Measurements from ENCODE around the gene AHI1.
"Not testable (repeated sequence)": the region's sequence is repeated elsewhere in the genome, so short reads cannot be mapped to it uniquely, and the experiment has no call there.

AHI1 gene

DNA sequence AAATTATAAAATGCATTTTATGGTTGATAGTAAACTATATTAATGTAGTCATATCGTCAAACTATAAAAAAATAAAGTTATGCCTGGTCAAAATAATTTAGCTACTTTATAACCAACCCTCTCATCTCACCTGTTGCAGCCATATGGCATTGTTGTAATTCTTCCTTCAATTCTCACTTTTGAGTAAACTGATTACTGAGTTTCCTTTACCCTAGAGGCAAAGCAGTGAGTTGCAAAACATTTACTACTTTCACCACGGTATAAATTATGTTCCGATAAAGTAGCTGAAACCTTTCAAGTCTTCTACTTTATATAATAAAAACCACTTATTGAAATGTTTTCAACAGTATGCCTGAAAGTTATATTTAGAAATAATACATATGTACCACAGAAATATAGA lies 113.8 kb downstream of the AHI1 start:
- no peak for DNase-seq

DNA sequence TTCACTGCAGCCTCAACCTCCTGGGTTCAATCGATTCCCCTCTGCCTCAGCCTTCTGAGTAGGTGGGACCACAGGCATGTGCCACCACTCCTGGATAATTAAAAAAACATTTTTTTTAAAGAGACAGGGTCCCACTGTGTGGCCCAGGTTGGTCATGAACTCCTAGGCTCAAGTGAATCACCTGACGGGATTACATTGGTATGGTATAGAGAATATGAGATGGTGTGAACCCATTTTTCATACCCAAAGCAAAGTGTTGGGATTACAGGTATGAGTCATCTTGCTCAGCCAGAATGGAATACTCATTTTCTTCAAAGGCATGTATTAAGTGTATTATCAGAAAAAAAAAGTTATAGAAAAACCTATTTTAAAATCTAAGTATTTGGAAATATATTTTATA lies 114.2 kb downstream of the AHI1 start:
- DNase-seq = no peak

DNA sequence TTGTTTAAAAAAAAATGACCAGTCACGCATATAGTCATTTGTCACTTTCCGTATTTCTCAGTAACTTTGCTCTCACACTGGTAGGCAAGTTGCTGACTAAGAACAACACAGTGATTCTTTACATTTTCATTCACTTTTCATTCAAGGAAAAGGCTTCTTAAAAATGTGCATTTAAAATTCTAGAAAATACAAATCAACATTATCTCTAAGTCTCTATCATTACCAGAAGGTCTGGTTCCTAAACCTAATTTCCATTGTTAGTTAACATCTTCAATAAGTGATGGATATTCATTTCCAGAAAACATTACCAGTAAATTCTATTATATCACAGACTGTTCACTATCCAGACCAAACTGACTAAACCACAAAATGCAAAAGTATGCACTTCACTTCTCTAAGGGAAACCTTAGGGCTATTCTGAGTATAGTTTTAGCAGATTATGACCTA lies 115.3 kb downstream of the AHI1 start:
- no peak for DNase-seq

DNA sequence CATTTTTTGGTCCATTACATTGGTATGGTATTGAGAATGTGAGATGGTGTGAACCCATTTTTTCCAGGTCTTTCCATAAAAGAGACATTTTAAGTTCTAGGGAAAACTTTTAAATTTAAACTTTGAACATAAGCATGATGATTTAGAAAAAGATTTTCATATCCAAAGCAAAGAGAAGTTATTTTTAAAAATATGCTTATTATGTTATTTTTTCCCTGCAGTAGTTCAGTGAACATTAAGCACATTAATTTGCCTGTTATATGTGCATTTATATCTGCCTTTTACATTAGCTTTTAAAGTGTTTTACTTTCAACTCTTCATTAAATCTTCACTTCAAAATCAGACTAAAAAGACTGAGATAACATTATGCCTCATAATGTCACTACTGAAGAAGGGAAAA lies 116.7 kb downstream of the AHI1 start:
- DNase-seq = no peak

DNA sequence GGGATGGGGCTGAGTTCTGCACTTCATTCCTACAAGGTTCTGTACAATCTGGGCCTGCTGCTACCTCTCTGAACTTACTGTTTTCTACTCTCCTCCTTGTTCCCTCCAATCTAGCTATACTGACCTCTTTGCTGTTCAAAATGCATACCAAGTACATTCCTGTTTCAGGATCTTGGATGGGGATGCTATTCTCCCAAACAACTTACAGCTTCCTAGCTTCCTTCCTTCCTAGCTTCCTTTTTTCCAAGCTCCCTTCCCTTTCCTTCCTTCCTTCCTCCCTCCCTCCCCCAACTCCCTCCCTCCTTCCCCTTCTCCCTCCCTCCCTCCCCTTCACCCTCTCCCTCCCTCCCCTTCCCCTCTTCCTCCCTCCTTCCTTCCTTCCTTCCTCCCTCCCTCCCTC lies 117.9 kb downstream of the AHI1 start:
- DNase-seq = no peak

DNA sequence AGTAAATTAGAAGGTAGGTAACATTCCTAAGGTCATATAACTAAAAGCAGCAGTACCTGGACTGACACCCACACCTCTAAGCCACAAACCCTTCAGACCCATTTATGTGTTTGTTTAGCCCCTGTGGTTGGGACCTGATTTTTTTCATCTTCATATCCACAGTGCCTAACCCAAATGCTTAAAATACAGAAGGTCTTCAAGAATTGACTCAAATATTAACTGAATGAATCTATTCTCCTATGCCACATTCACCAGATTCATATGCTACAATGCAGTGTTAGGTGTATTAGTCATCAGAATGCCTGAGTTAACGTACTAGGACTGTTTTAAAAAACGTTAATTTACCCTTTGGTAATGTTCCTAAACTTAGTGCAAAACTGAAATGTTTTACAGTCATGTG lies 124.8 kb downstream of the AHI1 start:
- DNase-seq = no peak

DNA sequence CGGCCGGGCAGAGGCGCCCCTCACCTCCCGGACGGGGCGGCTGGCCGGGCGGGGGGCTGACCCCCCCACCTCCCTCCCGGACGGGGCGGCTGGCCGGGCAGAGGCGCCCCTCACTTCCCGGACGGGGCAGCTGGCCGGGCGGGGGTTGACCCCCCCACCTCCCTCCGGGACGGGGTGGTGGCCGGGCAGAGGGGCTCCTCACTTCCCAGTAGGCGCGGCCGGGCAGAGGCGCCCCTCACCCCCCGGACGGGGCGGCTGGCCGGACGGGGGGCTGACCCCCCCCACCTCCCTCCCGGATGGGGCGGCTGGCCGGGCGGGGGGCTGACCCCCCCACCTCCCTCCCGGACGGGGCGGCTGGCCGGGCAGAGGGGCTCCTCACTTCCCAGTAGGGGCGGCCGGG lies 133.9 kb downstream of the AHI1 start:
- not testable (repeated sequence) for DNase-seq

DNA sequence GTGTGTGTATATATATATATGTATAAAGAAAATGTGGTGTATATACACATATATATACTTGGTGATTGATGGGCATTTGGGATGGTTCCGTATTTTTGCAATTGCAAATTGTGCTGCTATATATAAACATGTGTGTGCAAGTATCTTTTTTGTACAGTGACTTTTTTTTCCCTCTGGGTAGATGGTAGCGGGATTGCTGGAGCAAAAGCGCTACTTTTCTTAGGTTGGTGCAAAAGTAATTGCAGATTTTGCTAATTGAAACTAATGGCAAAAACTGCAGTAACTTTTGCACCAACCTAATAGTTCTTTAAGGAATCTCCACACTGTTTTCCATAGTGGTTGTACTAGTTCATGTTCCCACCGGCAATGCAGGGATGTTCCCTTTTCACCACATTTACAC lies 135.4 kb downstream of the AHI1 start:
- no peak for DNase-seq

DNA sequence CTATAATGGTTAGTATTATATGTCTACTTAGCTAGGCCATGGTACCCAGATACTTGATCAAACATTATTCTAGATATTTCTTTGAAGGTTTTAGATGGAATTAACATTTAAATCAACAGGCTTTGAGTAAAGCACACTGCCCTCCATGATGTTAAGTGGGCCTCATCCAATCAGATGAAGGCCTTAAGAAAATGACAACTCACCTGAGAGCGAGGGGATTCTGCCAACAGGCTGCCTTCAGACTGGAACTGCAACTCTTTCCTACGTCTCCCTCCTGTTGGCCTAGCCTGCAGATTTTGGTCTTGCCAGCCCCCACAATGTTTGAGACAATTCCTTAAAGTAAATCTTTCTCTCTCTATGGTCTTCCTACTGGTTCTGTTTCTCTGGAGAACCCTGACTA lies 137.3 kb downstream of the AHI1 start:
- DNase-seq = no peak

DNA sequence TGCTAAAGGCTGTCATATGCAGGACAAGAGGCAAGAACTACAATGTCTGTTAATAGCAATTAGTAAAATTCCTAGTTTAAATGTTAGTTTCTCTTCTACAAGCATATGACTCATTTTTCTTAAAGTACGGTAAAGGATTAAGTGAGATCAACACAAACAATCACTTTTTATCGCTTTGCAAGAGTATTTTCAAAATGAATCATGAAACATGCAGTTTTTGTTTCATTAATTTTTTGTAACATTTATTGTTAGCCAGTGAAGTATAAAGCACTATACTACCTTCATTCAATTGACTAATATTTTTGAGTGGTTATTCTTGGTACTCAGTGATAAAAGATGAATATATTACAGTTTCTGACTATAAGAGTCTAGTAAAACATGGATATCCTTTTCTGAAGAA lies 138.6 kb downstream of the AHI1 start:
- no peak for DNase-seq

DNA sequence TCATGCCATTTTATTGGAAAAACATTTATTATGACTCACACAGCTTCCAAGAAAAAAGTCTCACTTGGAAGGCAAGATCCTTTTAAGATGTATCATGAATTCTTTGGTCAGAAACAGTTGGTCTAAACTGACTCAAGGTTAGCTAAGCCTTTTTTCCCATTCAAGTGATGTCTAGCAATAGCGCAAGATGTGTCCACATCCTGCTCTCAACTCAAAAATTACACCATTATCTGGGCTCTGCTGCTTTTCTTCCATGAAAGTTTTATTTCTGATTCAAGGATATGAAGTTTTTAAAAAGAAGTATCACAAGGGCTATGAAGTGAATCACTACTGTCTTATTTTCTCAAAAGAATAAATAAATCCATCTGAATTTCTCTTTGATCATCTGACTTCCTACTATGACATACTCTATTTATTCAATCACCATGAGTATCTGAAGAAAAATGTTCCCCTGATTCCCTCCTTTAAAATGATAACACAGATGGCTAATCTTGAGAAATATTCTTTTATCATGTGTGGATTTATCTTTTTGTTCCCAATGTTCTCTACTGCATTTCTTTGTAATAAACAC lies 139.2 kb downstream of the AHI1 start:
- no peak for DNase-seq

DNA sequence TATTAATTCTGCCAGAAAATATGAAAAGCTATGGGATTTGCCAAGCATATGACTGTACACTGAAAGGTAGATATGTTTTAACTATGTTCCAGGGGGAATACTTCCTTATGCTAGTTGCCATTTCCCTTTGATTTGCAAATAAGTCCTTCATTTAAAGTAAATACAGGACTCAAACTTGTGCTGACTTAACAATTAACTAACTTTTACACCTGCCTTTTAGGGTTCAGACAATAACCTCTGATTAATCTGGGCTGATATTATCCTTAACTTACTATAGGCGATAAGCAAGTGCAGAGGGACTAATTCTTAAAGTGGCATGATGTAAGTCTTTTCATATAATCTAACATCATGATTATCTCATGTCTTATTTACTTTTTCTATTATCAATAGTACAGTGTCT lies 143.1 kb downstream of the AHI1 start:
- no peak for DNase-seq

DNA sequence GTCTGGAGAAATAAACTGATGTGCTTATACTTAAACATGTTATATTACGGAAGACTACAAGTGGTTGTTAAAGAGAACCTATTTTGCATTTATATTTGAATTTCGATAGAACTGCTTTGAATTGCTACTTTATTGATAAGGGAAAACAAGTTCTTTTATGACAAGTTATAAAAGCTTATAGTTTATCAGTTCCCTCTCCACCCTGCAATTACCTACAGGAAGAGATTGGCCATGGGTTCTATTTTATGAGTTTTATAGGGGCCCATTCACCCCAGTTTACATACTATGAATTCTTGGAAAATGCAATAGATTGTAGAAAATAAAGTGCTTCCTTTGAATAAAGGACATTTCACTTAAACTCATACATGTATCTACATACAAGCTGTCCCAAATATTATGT lies 144.4 kb downstream of the AHI1 start:
- no peak for DNase-seq

DNA sequence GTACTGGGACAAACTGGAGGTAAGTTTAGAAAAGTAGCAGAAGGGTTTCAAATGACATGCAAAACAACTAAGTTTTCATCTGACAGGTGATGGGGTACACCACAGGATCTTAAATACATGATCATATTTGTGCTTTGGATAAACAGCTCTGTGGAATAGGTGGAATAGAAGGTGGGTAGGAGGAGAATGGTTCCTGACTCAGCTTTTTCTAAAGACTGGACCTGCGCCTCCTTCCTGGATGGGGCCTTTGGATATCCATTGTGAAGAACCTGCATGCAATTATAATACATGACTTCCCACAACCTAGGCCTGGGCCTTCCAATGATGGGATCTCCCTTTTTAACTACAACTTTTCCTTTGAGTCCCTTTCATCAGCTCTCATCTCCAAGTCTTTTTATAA lies 145.9 kb downstream of the AHI1 start:
- DNase-seq = no peak

DNA sequence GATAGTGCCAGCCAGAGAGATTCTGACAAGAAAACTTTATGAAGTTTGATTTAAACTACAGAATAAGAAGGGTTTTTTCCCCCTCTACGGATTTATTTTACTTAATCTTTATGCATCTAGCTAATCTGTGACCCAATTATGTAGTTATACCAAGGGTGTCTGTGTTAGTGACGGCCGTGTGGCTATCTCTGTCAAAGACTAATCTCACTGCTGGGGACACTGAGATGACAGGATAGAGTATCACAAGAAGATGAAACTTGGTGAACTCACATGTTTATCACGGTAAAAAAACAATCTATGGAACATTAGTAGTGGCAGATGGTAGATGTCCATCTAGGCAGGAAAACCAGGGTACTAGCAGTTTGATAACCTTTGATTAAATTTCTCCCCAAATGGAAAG lies 149.7 kb downstream of the AHI1 start:
- DNase-seq = no peak

DNA sequence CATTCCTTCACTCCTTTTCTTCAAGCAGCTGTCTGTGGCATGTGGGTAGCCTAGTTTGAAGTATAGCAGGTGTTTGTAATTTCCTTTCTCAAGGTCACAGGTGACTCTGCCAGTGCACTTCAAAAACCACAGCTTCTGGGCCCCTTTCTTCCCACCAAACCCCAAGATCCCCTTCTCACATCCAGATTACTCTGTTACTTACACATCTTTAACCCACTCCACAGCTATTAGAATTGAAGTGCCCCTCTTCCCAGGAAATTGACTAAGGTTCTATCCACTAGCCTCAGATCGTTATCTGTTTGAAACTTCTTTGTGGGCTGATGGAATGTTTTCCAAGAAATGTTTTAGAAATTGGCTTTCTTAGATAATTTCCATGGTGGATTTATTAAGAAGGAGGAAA lies 150.8 kb downstream of the AHI1 start:
- no peak for DNase-seq

DNA sequence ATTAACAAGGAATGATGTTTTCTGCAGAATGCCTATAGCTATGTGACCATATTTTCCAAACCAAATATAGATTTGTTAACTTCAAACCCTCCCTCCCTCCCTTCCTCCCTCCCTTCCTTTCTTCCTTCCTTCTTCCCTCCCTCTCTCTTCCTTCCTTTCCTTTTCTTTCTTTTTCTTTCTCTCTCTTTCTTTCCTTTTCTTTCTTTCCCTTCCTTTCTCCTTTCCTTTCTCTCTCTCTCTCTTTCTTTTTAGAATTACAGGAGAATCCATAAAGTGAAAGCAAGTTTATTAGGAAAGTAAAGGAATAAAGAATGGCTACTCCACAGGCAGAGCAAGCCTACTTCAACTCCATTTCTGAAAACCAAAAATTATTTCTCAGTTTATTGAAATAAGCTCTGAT lies 153.0 kb downstream of the AHI1 start:
- no peak for DNase-seq

DNA sequence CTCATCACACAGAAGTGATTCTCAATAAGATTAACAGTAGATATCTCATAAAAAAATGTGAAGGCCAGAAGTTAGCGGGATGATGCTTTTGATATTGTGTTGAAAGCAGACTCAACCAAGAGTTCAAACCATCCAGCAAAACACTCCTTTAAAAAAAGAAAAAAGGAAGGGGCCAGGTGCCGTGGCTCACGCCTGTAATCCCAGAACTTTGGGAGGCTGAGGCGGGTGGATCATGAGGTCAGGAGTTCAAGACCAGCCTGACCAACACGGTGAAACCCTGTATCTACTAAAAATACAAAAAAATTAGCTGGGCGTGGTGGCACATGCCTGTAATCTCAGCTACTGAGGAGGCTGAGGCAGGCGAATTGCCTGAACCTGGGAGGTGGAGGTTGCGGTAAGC lies 157.6 kb downstream of the AHI1 start:
- DNase-seq = not testable (repeated sequence)

DNA sequence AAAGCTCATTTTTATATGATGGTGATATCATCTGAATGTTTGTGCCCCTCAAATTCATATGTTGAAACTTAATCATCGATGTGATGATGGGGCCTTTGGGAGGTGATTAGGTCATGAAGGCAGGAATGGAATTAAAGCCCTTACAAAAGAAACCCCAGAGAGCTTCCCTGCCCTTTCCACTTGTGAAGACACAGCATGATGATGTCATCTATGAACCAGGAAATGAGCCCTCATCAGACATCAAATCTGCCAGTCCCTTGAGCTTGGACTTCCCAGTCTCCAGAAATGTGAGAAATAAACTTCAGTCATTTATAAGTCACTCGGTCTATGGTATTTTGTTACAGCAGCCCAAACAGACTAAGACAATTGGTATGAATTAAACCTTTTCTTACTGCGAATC lies 163.4 kb downstream of the AHI1 start:
- no peak for DNase-seq

DNA sequence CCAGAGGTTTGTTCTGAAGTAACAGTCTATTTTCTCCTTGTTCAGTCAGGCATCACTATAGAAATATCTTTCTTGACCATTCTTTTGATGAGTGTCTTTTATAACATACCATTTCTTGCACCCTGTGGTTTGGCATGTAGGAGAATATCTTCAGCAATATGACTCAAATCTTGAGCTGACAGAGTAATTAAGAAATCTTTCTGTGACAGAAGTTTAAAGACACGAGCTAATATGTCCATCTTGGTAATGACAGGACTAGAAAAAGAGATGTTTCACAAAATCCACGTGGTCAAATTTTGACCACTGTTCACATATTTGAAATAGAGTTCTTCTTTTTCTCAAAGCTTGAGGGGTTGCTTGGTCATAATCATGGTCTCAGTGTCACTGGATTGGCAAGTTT lies 166.5 kb downstream of the AHI1 start:
- no peak for DNase-seq

DNA sequence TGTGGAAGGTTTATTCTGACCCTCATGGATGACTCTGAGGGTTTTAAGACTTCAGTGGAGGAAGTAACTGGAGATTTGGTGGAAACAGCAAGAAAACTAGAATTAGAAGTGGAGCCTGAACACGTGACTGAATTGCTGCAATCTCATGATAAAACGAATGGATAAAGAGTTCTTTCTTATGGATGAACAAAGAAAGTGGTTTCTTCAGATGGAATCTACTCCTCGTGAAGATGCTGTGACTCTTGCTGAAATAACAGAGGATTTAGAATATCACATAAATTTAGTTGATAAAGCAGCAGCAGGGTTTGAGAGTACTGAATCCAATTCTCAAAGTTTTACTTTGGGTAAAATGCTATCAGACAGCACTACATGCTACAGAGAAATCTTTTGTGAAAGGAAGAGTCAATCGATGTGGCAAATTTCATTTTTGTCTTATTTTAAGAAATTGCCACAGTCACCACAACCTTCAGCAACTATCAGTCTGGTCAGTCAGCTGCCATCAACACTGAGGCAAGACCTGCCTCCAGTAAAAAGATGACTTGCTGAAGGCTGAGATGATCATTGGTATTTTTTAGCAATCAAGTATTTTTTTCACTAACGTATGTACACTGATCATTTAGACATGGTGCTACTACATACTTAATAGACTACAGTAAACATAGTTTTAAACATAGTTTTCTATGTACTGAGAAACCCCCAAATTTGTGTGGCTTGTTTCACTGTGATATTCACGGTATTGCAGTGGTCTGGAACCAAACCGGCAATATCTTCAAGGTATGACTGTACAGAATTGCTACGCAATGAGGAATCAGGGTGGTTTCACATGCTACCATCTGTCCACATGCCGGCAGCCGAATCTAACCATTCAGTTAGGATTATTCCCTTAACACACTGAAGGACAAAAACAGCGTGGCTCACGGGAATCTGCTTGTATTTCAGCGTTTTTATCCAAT lies 167.4 kb downstream of the AHI1 start:
- DNase-seq = no peak

DNA sequence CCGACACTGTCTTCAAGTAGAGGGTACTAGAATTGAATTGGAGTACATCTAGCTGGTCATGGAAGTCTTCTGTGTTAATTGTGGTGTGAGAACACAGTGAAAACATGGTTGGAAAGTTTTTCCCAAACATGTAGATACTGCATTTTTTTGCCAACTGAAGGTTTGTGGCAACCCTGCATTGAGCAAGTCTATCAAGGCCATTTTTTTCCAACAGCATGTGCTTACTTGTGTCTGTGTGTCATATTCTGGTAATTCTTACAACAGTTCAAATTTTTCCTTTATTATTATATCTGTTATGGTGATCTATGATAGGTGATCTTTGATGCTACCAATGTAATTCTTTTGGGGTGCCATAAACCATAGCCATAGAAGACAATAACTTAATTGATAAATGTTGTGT lies 169.4 kb downstream of the AHI1 start:
- no peak for DNase-seq

DNA sequence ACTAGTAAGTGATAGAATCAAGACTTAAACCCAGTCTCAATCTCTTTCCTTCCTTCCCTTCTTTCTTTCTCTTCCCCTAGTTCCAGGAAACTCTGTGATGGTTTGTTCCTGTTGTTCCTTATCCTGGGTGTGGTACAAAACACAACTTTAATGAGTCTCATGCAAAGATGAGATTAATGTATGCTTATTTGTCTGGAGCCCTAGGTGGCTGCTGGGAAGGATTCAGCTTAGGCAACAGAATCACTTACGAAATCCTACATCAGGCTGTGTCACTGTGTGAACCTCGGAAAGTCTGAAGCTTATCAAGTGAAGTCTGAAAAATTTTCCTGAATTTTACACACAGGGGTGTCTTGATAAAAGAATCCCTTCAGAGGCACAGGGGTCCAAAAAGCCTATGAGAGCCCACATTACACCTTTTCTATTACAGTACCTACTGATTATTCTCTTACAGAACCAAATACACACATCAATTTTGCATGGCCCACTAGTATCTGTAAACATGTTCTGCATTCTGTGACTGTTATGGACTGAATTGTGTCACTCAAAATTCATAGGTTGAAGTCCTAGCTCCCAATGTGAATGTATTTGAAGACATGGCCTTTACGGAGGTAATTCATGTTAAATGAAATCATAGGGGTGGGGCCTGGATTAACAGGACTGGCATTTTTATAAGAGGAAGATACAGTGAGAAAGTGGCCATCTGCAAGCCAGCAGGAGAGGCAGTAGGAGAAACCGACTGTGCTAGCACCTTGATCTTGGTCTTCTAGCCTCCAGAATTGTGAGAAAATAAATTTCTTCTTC lies 171.7 kb downstream of the AHI1 start:
- DNase-seq = no peak

DNA sequence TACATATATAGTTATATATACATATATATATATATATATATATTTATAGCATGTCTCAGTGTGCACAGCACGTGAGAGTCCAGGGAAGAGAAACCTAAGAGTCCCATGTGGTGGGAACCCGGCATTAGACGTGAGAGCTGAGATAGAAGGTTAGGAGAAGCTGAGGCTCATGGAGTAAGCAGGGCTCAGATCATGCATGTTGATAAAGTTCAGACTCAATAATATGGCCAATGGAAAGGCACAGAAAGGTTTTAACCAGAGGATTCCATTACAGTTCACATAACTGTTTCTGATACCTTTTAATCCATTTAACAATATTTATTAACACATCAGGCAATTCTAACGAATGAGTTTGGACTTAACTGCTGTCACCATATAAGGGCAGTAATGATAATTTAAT lies 173.0 kb downstream of the AHI1 start:
- DNase-seq = no peak
